ENCODE results near the gene ANGPTL7. TPM values are rescaled to one million over a fixed set of nuclear protein-coding genes. Genes with fewer than 3 reads are reported as not detected.
"Not testable (repeated sequence)": the region's sequence is repeated elsewhere in the genome, so short reads cannot be mapped to it uniquely, and the experiment has no call there.

Gene ANGPTL7
- total and polyA plus RNA-seq, 4 donors: 0.21 to 0.73 (median 0.37) TPM

- Histone ChIP-seq H3K36me3 (ENCODE audit: control insufficient read depth in 4 of 4, insufficient read depth in 4 of 4, low read length in 4 of 4) (peaks cover 0 to 10% (median 4%) of the 10 kb centered on the region in 4 donors), H3K27me3 (ENCODE audit: control insufficient read depth in 3 of 3, insufficient read depth in 3 of 3, low read length in 2 of 3) (no peaks in the 10 kb centered on the region), H3K27ac (ENCODE audit: low read depth in 1 of 2, low read length in 1 of 2) (no peak overlapping the region), H3K4me3 (no peak overlapping the region), H3K9ac (ENCODE audit: insufficient read depth in 1 of 2, low read length in 2 of 2) (no peak overlapping the region), H3K9me3 (ENCODE audit: control insufficient read depth in 4 of 4, insufficient read depth in 3 of 4, low read length in 3 of 4) (no peaks in the 10 kb centered on the region), H3K4me1 (ENCODE audit: control insufficient read depth in 5 of 5, insufficient read depth in 5 of 5, low read length in 5 of 5) (peaks cover 0 to 16% (median 5%) of the 10 kb centered on the region in 5 donors)
- 78% methylated on average over 7 of the region's 7 CpGs for WGBS, 2 donors
- ATAC-seq (ENCODE audit: insufficient read depth, low FRiP score) (no peak), DNase-seq (no peak)
- TF ChIP-seq CTCF (IDR thresholded peaks at IDR 0.05; ENCODE audit: control extremely low read depth, extremely low read depth): no peak
These were observed 10.8 kb upstream of the ANGPTL7 start for GRCh38 chr1:11178021-11179015.

- peaks cover 0 to 10% (median 4%) of the 10 kb centered on the region in 4 donors for H3K36me3 ChIP-seq (ENCODE audit: control insufficient read depth in 4 of 4, insufficient read depth in 4 of 4, low read length in 4 of 4)
- no peak overlapping the region for H3K9ac ChIP-seq (ENCODE audit: insufficient read depth in 1 of 2, low read length in 2 of 2)
- ATAC-seq (ENCODE audit: insufficient read depth, low FRiP score): no peak
- H3K27ac ChIP-seq (ENCODE audit: low read depth in 1 of 2, low read length in 1 of 2): no peak overlapping the region
- H3K4me3 ChIP-seq: no peak overlapping the region
- DNase-seq: no peak
- no peaks in the 10 kb centered on the region for H3K9me3 ChIP-seq (ENCODE audit: control insufficient read depth in 4 of 4, insufficient read depth in 3 of 4, low read length in 3 of 4)
- H3K4me1 ChIP-seq (ENCODE audit: control insufficient read depth in 5 of 5, insufficient read depth in 5 of 5, low read length in 5 of 5): peaks cover 0 to 16% (median 5%) of the 10 kb centered on the region in 5 donors
- no peak for TF ChIP-seq CTCF (IDR thresholded peaks at IDR 0.05; ENCODE audit: control extremely low read depth, extremely low read depth)
- H3K27me3 ChIP-seq (ENCODE audit: control insufficient read depth in 3 of 3, insufficient read depth in 3 of 3, low read length in 2 of 3): no peaks in the 10 kb centered on the region
These were observed 10.0 kb upstream of the ANGPTL7 start for GRCh38 chr1:11179125-11179524.

- not testable (repeated sequence) for H3K9ac ChIP-seq (ENCODE audit: insufficient read depth in 1 of 2, low read length in 2 of 2); H3K27me3 ChIP-seq (ENCODE audit: control insufficient read depth in 3 of 3, insufficient read depth in 3 of 3, low read length in 2 of 3); H3K27ac ChIP-seq (ENCODE audit: low read depth in 1 of 2, low read length in 1 of 2); ATAC-seq (ENCODE audit: insufficient read depth, low FRiP score); H3K36me3 ChIP-seq (ENCODE audit: control insufficient read depth in 4 of 4, insufficient read depth in 4 of 4, low read length in 4 of 4); H3K9me3 ChIP-seq (ENCODE audit: control insufficient read depth in 4 of 4, insufficient read depth in 3 of 4, low read length in 3 of 4); DNase-seq; H3K4me3 ChIP-seq
- 67 to 68% methylated on average over 3 of the region's 3 CpGs for WGBS, 2 donors
- H3K4me1 ChIP-seq (ENCODE audit: control insufficient read depth in 5 of 5, insufficient read depth in 5 of 5, low read length in 5 of 5): peaks cover 0 to 16% (median 5%) of the 10 kb centered on the region in 5 donors
These were observed 9.4 kb upstream of the ANGPTL7 start for GRCh38 chr1:11179749-11180148.

- TF ChIP-seq CTCF (IDR thresholded peaks at IDR 0.05; ENCODE audit: control extremely low read depth, extremely low read depth): no peak
- Histone ChIP-seq H3K4me3 (no peak overlapping the region), H3K9ac (ENCODE audit: insufficient read depth in 1 of 2, low read length in 2 of 2) (no peak overlapping the region), H3K27me3 (ENCODE audit: control insufficient read depth in 3 of 3, insufficient read depth in 3 of 3, low read length in 2 of 3) (no peaks in the 10 kb centered on the region), H3K4me1 (ENCODE audit: control insufficient read depth in 5 of 5, insufficient read depth in 5 of 5, low read length in 5 of 5) (peaks cover 0 to 16% (median 5%) of the 10 kb centered on the region in 5 donors), H3K27ac (ENCODE audit: low read depth in 1 of 2, low read length in 1 of 2) (no peak overlapping the region), H3K36me3 (ENCODE audit: control insufficient read depth in 4 of 4, insufficient read depth in 4 of 4, low read length in 4 of 4) (peaks cover 3 to 10% (median 4%) of the 10 kb centered on the region in 4 donors), H3K9me3 (ENCODE audit: control insufficient read depth in 4 of 4, insufficient read depth in 3 of 4, low read length in 3 of 4) (no peaks in the 10 kb centered on the region)
- no peak for DNase-seq
- ATAC-seq (ENCODE audit: insufficient read depth, low FRiP score): no peak
These were observed 8.8 kb upstream of the ANGPTL7 start for GRCh38 chr1:11180342-11180744.

Measured in lung (tissue), 12 donors.